SU-DHL-6 (cell line): ENCODE results near the gene STARD9.
"Not testable (repeated sequence)": the region's sequence is repeated elsewhere in the genome, so short reads cannot be mapped to it uniquely, and the experiment has no call there.

Experiments
- H2AFZ ChIP-seq: fragments of 200-600 bp; sonication (generic); 2 replicates; pipeline ENCODE4 v1.6.1; 2014; ENCODE audit warnings: low read depth, mild to moderate bottlenecking, moderate library complexity, mixed read lengths, antibody characterized with exemption, low read length; ENCODE audit not compliant: severe bottlenecking
- H3F3A ChIP-seq: fragments of 200-600 bp; shearing (Covaris generic); 2 replicates; pipeline ENCODE4 v1.6.0; 2016; ENCODE audit warnings: antibody characterized with exemption, mild to moderate bottlenecking; ENCODE audit not compliant: insufficient read depth
- H3K27ac ChIP-seq: fragments of 200-600 bp; sonication (generic); 2 replicates; pipeline ENCODE4 v1.5.1; 2016; ENCODE audit warnings: low read depth, mild to moderate bottlenecking, low read length, moderate library complexity, mixed read lengths
- H3K27me3 ChIP-seq: fragments of 200-600 bp; sonication (generic), shearing (Covaris generic); 2 replicates; pipeline ENCODE4 v1.6.0; 2014; ENCODE audit warnings: mild to moderate bottlenecking, low read length
- H3K36me3 ChIP-seq: fragments of 200-600 bp; sonication (generic); 2 replicates; pipeline ENCODE4 v1.6.1; 2014; ENCODE audit warnings: mild to moderate bottlenecking, low read length, mixed read lengths
- H3K4me2 ChIP-seq: fragments of 300-600, 200-600 bp; shearing (Covaris generic), sonication (generic); 2 replicates; pipeline ENCODE4 v1.6.0; 2014; ENCODE audit warnings: low read length, low read depth, mild to moderate bottlenecking; ENCODE audit not compliant: poor library complexity, severe bottlenecking
- H3K4me3 ChIP-seq: fragments of 200-600 bp; sonication (generic); 2 replicates; pipeline ENCODE4 v1.5.1; 2014; ENCODE audit warnings: antibody characterized with exemption, low read length, mild to moderate bottlenecking, mixed read lengths; ENCODE audit not compliant: insufficient read depth, poor library complexity, severe bottlenecking
- H3K79me2 ChIP-seq: fragments of 200-600 bp; sonication (generic); 2 replicates; pipeline ENCODE4 v1.6.1; 2014; ENCODE audit warnings: mild to moderate bottlenecking, low read length, moderate library complexity; ENCODE audit not compliant: insufficient read depth
- H3K9ac ChIP-seq: fragments of 200-600 bp; sonication (generic); 2 replicates; pipeline ENCODE4 v1.7.0; 2014; ENCODE audit warnings: mild to moderate bottlenecking, low read length
- H3K9me2 ChIP-seq: fragments of 200-600 bp; sonication (generic); replicated peaks from 2 replicates; pipeline ENCODE4 v1.6.1; 2014; ENCODE audit warnings: low read length; ENCODE audit not compliant: insufficient read depth
- H3K9me3 ChIP-seq: fragments of 200-600 bp; sonication (generic); 2 replicates; pipeline ENCODE4 v1.6.1; 2014; ENCODE audit warnings: low read length, mixed read lengths; ENCODE audit not compliant: insufficient read depth
- H4K20me1 ChIP-seq: fragments of 200-600 bp; sonication (generic); 2 replicates; pipeline ENCODE4 v1.6.1; 2014; ENCODE audit warnings: low read depth, mild to moderate bottlenecking, antibody characterized with exemption, low read length, moderate library complexity, mixed read lengths
- EZH2phosphoT487 ChIP-seq: fragments of 200-600 bp; sonication (generic), shearing (Covaris generic); conservative IDR thresholded peaks from 2 replicates; pipeline ENCODE4 v1.6.1; 2018; ENCODE audit warnings: mild to moderate bottlenecking, antibody characterized with exemption, low read length, moderate library complexity, mixed read lengths
- TF ChIP-seq, protein P1 (sequence below): fragments of 200-600 bp; sonication (generic); IDR thresholded peaks from one replicate; pipeline ENCODE4 v1.5.1; 2017; ENCODE audit warnings: antibody characterized with exemption, mild to moderate bottlenecking, low read length, moderate library complexity; ENCODE audit not compliant: insufficient read depth, poor library complexity, severe bottlenecking

STARD9 gene

DNA sequence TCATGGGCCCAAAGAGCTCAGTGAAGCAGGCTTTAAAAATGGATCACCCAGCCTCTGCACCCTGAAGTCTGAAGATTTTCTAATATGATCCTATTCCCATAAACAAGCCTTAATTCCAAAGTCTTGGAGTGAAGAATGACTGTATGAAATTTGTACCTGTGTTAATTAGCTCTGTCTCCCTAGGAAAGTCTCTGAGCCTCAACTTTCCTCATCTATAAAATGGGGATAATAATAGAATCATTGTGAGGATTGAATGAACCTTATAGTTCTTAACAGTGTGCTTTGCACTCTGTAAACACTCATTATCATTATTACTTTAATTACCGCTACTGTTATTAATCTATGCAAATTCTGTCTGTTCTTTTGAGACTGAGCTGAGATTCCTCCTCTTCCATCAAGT lies 99.6 kb downstream of the STARD9 start:
- Histone ChIP-seq H3K79me2 (no peaks in the 10 kb centered on the region), H2AFZ (no peak overlapping the region), H3K9ac (no peak overlapping the region), H3K36me3 (no peaks in the 10 kb centered on the region), H4K20me1 (no peaks in the 10 kb centered on the region), H3K27ac (no peak overlapping the region), H3K9me3 (no peaks in the 10 kb centered on the region), H3K4me3 (no peak overlapping the region), H3F3A (no peaks in the 10 kb centered on the region), H3K4me2 (no peak overlapping the region), H3K27me3 (no peaks in the 10 kb centered on the region), H3K9me2 (no peaks in the 10 kb centered on the region)
- TF ChIP-seq, protein P1, sequence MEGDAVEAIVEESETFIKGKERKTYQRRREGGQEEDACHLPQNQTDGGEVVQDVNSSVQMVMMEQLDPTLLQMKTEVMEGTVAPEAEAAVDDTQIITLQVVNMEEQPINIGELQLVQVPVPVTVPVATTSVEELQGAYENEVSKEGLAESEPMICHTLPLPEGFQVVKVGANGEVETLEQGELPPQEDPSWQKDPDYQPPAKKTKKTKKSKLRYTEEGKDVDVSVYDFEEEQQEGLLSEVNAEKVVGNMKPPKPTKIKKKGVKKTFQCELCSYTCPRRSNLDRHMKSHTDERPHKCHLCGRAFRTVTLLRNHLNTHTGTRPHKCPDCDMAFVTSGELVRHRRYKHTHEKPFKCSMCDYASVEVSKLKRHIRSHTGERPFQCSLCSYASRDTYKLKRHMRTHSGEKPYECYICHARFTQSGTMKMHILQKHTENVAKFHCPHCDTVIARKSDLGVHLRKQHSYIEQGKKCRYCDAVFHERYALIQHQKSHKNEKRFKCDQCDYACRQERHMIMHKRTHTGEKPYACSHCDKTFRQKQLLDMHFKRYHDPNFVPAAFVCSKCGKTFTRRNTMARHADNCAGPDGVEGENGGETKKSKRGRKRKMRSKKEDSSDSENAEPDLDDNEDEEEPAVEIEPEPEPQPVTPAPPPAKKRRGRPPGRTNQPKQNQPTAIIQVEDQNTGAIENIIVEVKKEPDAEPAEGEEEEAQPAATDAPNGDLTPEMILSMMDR, result no peak
- TF ChIP-seq EZH2phosphoT487, result no peak

- H3K9me3 ChIP-seq, result no peaks in the 10 kb centered on the region
- H3K4me3 ChIP-seq, result no peak overlapping the region
- no peak overlapping the region for H3K4me2 ChIP-seq
- H3K9ac ChIP-seq, result no peak overlapping the region
- no peaks in the 10 kb centered on the region for H4K20me1 ChIP-seq
- H3K79me2 ChIP-seq, result no peaks in the 10 kb centered on the region
- H3K36me3 ChIP-seq, result no peaks in the 10 kb centered on the region
- H3F3A ChIP-seq, result no peaks in the 10 kb centered on the region
- no peaks in the 10 kb centered on the region for H3K27me3 ChIP-seq
- TF ChIP-seq, protein P1, result no peak
- no peak for TF ChIP-seq EZH2phosphoT487
- no peaks in the 10 kb centered on the region for H3K9me2 ChIP-seq
- no peak overlapping the region for H2AFZ ChIP-seq
- H3K27ac ChIP-seq, result no peak overlapping the region
These were observed 104.1 kb downstream of the STARD9 start for GRCh38 chr15:42679285-42680141.

GRCh38 chr15:42680142-42680482 lies 104.7 kb downstream of the STARD9 start:
- not testable (repeated sequence) for H3F3A ChIP-seq, H3K9ac ChIP-seq, H3K27me3 ChIP-seq, H3K79me2 ChIP-seq, H2AFZ ChIP-seq, H3K4me2 ChIP-seq, H3K9me3 ChIP-seq, H4K20me1 ChIP-seq, H3K27ac ChIP-seq, H3K4me3 ChIP-seq, H3K36me3 ChIP-seq, H3K9me2 ChIP-seq

GRCh38 chr15:42681119-42681518 lies 105.7 kb downstream of the STARD9 start:
- Histone ChIP-seq H3K9ac (no peak overlapping the region), H2AFZ (no peak overlapping the region), H3K27me3 (no peaks in the 10 kb centered on the region), H4K20me1 (no peaks in the 10 kb centered on the region), H3K79me2 (no peaks in the 10 kb centered on the region), H3F3A (no peaks in the 10 kb centered on the region), H3K27ac (no peak overlapping the region), H3K9me2 (no peaks in the 10 kb centered on the region), H3K4me2 (no peak overlapping the region), H3K9me3 (no peaks in the 10 kb centered on the region), H3K36me3 (no peaks in the 10 kb centered on the region), H3K4me3 (no peak overlapping the region)
- TF ChIP-seq EZH2phosphoT487, result no peak
- TF ChIP-seq, protein P1, result no peak
